ENCODE measurements around the gene NDUFAF2.

Gene NDUFAF2

DNA sequence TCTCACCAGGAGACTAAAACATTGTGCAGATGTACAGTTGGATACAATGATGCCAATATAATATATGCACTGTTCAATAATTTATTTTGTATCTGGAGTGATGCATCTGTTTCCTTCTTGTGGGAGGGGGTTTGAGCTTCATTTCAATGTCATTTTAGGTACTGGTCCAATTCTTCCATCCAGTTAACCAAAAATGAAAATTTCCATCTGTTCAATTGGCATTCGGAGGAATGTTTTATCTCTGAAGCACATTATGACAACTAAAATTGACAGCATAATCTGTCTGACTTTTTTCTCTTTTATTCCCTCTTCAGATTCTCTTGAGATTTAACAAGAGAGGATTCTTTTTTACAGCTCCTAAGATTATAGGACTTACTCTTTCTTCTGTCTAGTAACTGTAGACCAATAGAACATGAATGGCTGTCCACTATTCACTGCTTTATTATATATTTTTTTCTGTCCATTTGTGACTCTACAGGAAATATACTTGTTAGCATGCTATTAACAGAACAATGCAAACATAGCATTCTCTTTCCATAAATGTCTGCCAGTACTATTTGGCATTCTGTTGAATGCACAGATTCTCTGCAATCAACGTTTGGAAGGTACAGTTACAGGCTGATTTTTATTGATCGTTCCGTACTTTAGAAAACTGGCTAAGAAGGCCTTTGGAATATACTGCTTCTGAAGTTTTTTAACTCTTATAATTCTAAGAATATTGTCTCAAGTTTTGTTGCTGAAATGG, 57.8 kb downstream of the NDUFAF2 start:
- TF ChIP-seq ZFX (IDR thresholded peaks at IDR 0.05; ENCODE audit: borderline replicate concordance), result no peak
- TF ChIP-seq, protein P1, sequence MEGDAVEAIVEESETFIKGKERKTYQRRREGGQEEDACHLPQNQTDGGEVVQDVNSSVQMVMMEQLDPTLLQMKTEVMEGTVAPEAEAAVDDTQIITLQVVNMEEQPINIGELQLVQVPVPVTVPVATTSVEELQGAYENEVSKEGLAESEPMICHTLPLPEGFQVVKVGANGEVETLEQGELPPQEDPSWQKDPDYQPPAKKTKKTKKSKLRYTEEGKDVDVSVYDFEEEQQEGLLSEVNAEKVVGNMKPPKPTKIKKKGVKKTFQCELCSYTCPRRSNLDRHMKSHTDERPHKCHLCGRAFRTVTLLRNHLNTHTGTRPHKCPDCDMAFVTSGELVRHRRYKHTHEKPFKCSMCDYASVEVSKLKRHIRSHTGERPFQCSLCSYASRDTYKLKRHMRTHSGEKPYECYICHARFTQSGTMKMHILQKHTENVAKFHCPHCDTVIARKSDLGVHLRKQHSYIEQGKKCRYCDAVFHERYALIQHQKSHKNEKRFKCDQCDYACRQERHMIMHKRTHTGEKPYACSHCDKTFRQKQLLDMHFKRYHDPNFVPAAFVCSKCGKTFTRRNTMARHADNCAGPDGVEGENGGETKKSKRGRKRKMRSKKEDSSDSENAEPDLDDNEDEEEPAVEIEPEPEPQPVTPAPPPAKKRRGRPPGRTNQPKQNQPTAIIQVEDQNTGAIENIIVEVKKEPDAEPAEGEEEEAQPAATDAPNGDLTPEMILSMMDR (IDR thresholded peaks at IDR 0.05), result no peak
- no peak overlapping the region for H3K27ac ChIP-seq

DNA sequence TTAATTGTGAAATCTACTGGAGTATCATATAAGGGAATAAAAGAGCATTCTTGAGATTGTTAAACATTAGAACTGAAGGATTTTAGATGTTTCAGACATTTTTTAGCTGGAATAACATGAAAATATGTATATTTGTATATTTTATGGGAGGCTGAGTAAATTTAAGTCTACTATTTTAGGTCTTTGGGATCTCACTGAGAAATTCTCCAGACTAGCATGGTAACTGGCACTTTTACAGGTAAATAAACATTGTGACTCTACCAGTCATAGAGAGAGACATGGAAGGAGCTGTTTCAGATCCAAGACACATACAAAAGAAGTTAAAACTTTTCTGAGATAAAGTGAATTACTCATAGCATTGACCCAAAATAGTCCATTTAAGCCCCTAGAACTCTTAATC, 59.4 kb downstream of the NDUFAF2 start:
- TF ChIP-seq ZFX (IDR thresholded peaks at IDR 0.05; ENCODE audit: borderline replicate concordance), result no peak
- TF ChIP-seq, protein P1 (IDR thresholded peaks at IDR 0.05), result no peak
- no peak overlapping the region for H3K27ac ChIP-seq

- no peak overlapping the region for H3K27ac ChIP-seq
- no peak for TF ChIP-seq ZFX (IDR thresholded peaks at IDR 0.05; ENCODE audit: borderline replicate concordance)
- TF ChIP-seq, protein P1 (IDR thresholded peaks at IDR 0.05), result no peak
Observed at GRCh38 chr5:61009907-61010306, 64.9 kb downstream of the NDUFAF2 start.

DNA sequence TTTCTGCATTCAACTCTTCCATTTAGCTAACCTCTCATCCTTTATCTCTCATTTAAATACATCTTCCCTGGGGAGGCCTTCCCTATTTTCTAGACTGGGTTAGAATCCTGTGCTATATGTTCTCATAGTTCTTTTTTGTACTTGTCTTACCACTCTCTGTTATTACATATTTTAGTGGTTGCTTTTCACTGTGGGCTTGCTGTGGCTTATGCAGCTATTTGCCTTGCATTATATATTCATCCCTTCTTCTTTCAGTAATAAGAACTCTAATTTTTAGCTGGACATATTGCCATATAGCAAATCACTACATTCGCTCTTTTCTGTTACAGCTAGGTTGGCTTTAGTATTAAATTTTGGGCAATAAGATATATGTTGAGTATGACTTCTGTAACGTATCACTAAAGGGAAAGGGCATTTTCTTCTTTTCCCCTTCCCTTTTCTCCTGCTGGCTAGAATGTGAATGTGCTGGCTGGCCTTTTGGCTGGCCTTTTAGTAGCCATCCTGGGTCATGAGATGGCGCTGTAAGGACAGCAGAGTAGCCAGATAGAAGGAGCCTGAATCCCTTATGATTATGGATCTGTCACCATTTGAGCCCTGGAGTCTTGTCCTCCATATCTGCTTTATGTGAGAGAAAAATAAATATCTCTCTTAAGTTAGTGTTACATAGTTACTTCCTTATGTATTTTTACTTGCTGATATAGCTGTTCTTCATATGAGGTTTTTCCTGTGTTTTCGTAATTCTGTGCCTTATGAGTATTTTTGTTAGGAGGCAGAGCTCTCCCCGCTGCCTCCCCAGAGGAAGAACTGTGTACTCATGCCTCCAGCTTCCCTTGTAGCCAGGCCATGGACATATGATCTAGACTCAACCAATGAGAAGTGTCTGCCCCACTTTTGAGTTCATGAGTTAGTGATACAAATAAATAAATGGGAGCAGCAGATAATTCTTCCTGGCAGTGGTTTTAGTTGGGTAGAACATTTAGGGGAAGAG, 65.8 kb downstream of the NDUFAF2 start:
- TF ChIP-seq, protein P1 (IDR thresholded peaks at IDR 0.05), result no peak
- TF ChIP-seq ZFX (IDR thresholded peaks at IDR 0.05; ENCODE audit: borderline replicate concordance), result no peak
- no peak overlapping the region for H3K27ac ChIP-seq

GRCh38 chr5:61018062-61018461, 73.1 kb downstream of the NDUFAF2 start:
- H3K27ac ChIP-seq, result no peak overlapping the region
- TF ChIP-seq, protein P1 (IDR thresholded peaks at IDR 0.05), result no peak
- TF ChIP-seq ZFX (IDR thresholded peaks at IDR 0.05; ENCODE audit: borderline replicate concordance), result no peak

DNA sequence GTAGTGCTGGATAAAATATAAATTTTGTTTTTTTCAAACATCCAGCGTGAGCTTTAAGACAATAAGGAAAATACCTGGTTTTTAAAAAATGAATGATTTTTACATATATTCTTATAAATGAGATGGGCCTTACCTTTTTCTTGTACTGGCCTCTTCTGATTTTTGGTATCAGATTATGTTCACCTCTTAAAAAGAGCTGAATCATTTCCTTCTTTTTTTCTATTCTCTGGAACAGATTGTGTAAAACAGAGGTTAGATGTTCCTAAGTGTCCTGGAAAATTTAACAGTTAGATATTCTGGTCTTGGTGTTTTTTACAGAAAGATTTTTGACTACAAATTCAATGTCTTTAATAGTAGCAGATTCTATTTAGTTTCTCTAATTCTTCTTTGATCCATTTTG, 74.6 kb downstream of the NDUFAF2 start:
- H3K27ac ChIP-seq, result no peak overlapping the region
- TF ChIP-seq ZFX (IDR thresholded peaks at IDR 0.05; ENCODE audit: borderline replicate concordance), result no peak
- TF ChIP-seq, protein P1 (IDR thresholded peaks at IDR 0.05), result no peak

Measured in 22Rv1 (cell line).